HG03139 (cell line): ENCODE results near the gene ACBD6.

Source experiments
- ATAC-seq: cut with Tn5 transposase; IDR thresholded peaks from one replicate; pipeline ENCODE4 v1.9.1; 2021; ENCODE audit not compliant: unreplicated experiment

The ACBD6 gene

GRCh38 chr1:180380259-180381183 is 121.9 kb downstream of the ACBD6 start:
- no peak for ATAC-seq

- no peak for ATAC-seq
Observed at GRCh38 chr1:180376800-180377199, 125.6 kb downstream of the ACBD6 start.

- ATAC-seq, result no peak
Observed at GRCh38 chr1:180376253-180376652, 126.1 kb downstream of the ACBD6 start.

- no peak for ATAC-seq
Observed at GRCh38 chr1:180372728-180373127, 129.6 kb downstream of the ACBD6 start.

GRCh38 chr1:180370597-180370996 is 131.8 kb downstream of the ACBD6 start:
- no peak for ATAC-seq

GRCh38 chr1:180370188-180370587 is 132.2 kb downstream of the ACBD6 start:
- ATAC-seq, result no peak

- ATAC-seq, result no peak
Observed at GRCh38 chr1:180369061-180369460, 133.3 kb downstream of the ACBD6 start.

GRCh38 chr1:180366371-180367068 is 135.9 kb downstream of the ACBD6 start:
- ATAC-seq, result no peak

- ATAC-seq, result no peak
Observed at GRCh38 chr1:180365039-180365438, 137.3 kb downstream of the ACBD6 start.

GRCh38 chr1:180363246-180363995 is 139.0 kb downstream of the ACBD6 start:
- ATAC-seq, result no peak

GRCh38 chr1:180360333-180361075 is 141.9 kb downstream of the ACBD6 start:
- no peak for ATAC-seq

GRCh38 chr1:180358649-180359048 is 143.7 kb downstream of the ACBD6 start:
- no peak for ATAC-seq

GRCh38 chr1:180353945-180354344 is 148.4 kb downstream of the ACBD6 start:
- ATAC-seq, result no peak

- no peak for ATAC-seq
Observed at GRCh38 chr1:180352588-180352987, 149.8 kb downstream of the ACBD6 start.

GRCh38 chr1:180352021-180352420 is 150.4 kb downstream of the ACBD6 start:
- ATAC-seq, result no peak

- ATAC-seq, result no peak
Observed at GRCh38 chr1:180345148-180345547, 157.2 kb downstream of the ACBD6 start.

GRCh38 chr1:180343921-180344769 is 158.2 kb downstream of the ACBD6 start:
- ATAC-seq, result no peak

GRCh38 chr1:180327089-180327488 is 175.3 kb downstream of the ACBD6 start:
- no peak for ATAC-seq

- no peak for ATAC-seq
Observed at GRCh38 chr1:180312926-180313325, 189.5 kb downstream of the ACBD6 start.
